Hepatocyte (in vitro differentiated cells): ENCODE measurements around the gene IFFO2.

Experiments used
- EZH2 ChIP-seq: fragments of 200-600 bp; sonication (generic); IDR thresholded peaks from 2 replicates; pipeline ENCODE4 v1.6.1; 2016; ENCODE audit warnings: antibody characterized with exemption, mild to moderate bottlenecking, borderline replicate concordance
- EZH2phosphoT487 ChIP-seq: fragments of 200-600 bp; sonication (generic); IDR thresholded peaks from one replicate; pipeline ENCODE4 v1.6.1; 2018; ENCODE audit warnings: antibody characterized with exemption, mild to moderate bottlenecking, low read depth, moderate library complexity; ENCODE audit not compliant: unreplicated experiment, severe bottlenecking
- TF ChIP-seq, protein P1 (sequence below): fragments of 200-600 bp; sonication (generic); IDR thresholded peaks from 2 replicates; pipeline ENCODE4 v1.5.1; 2016; ENCODE audit warnings: antibody characterized with exemption, mild to moderate bottlenecking; ENCODE audit not compliant: poor library complexity

GRCh38 chr1:18854331-18855025 is 102.0 kb downstream of the IFFO2 start:
- TF ChIP-seq, protein P1, sequence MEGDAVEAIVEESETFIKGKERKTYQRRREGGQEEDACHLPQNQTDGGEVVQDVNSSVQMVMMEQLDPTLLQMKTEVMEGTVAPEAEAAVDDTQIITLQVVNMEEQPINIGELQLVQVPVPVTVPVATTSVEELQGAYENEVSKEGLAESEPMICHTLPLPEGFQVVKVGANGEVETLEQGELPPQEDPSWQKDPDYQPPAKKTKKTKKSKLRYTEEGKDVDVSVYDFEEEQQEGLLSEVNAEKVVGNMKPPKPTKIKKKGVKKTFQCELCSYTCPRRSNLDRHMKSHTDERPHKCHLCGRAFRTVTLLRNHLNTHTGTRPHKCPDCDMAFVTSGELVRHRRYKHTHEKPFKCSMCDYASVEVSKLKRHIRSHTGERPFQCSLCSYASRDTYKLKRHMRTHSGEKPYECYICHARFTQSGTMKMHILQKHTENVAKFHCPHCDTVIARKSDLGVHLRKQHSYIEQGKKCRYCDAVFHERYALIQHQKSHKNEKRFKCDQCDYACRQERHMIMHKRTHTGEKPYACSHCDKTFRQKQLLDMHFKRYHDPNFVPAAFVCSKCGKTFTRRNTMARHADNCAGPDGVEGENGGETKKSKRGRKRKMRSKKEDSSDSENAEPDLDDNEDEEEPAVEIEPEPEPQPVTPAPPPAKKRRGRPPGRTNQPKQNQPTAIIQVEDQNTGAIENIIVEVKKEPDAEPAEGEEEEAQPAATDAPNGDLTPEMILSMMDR = no peak
- TF ChIP-seq EZH2 (no peak), EZH2phosphoT487 (no peak)
